NCI-H146 (cell line): ENCODE results near the gene SYDE1.
A peak's percentile ranks its signal among the peaks of the same experiment; 100 is the strongest.

Experiments used
- DNase-seq: peaks from one replicate; lab custom pipeline; 2025; lab: John Stamatoyannopoulos, UW

Gene SYDE1

GRCh38 chr19:15125232-15126067 is 18.2 kb downstream of the SYDE1 start:
- peak; percentile 99 for DNase-seq

GRCh38 chr19:15126131-15126910 is 19.1 kb downstream of the SYDE1 start:
- no peak for DNase-seq

- no peak for DNase-seq
These were observed 21.1 kb downstream of the SYDE1 start for GRCh38 chr19:15128162-15128770.

GRCh38 chr19:15129856-15130585 is 22.8 kb downstream of the SYDE1 start:
- peak; percentile 29 for DNase-seq

GRCh38 chr19:15136234-15136954 is 29.2 kb downstream of the SYDE1 start:
- no peak for DNase-seq

GRCh38 chr19:15137777-15138176 is 30.6 kb downstream of the SYDE1 start:
- DNase-seq = no peak

GRCh38 chr19:15138427-15138826 is 31.2 kb downstream of the SYDE1 start:
- DNase-seq = no peak

- no peak for DNase-seq
These were observed 33.9 kb downstream of the SYDE1 start for GRCh38 chr19:15141143-15141542.

- DNase-seq = no peak
These were observed 35.1 kb downstream of the SYDE1 start for GRCh38 chr19:15142313-15142712.

GRCh38 chr19:15144046-15144646 is 36.9 kb downstream of the SYDE1 start:
- no peak for DNase-seq

- DNase-seq = no peak
These were observed 39.9 kb downstream of the SYDE1 start for GRCh38 chr19:15147090-15147489.

GRCh38 chr19:15149737-15150136 is 42.5 kb downstream of the SYDE1 start:
- peak; percentile 15 for DNase-seq

- peak; percentile 46 for DNase-seq
These were observed 46.9 kb downstream of the SYDE1 start for GRCh38 chr19:15154002-15154612.

- DNase-seq = peak; percentile 55
These were observed 48.1 kb downstream of the SYDE1 start for GRCh38 chr19:15155296-15155695.

- DNase-seq = no peak
These were observed 49.2 kb downstream of the SYDE1 start for GRCh38 chr19:15156391-15156790.

- no peak for DNase-seq
These were observed 52.0 kb downstream of the SYDE1 start for GRCh38 chr19:15159251-15159650.

GRCh38 chr19:15161028-15161984 is 54.1 kb downstream of the SYDE1 start:
- peak; percentile 69 for DNase-seq
